A549 (cell line): ENCODE data around the gene ZNF569.

Experiments
- BHLHE40 ChIP-seq: IDR thresholded peaks from 2 replicates; pipeline ENCODE4 v1.6.1; 2012; ENCODE audit warnings: low read depth, low read length, inconsistent platforms
- CBX8 ChIP-seq: fragments of 200-600 bp; sonication (generic); IDR thresholded peaks from 2 replicates; pipeline ENCODE4 v1.6.1; 2016
- EHMT2 ChIP-seq: fragments of 200-600 bp; sonication (generic); IDR thresholded peaks from 2 replicates; pipeline ENCODE4 v1.6.1; 2016; ENCODE audit warnings: antibody characterized with exemption, low read depth, mild to moderate bottlenecking, moderate library complexity
- FOSB ChIP-seq: fragments of 250-450 bp; sonication (Bioruptor Pico); IDR thresholded peaks from 2 replicates; pipeline ENCODE4 v1.5.0; 2020; ENCODE audit warnings: mild to moderate bottlenecking, moderate library complexity
- HOXA7 ChIP-seq: fragments of 250-450 bp; sonication (Bioruptor Pico); IDR thresholded peaks from 2 replicates; pipeline ENCODE4 v1.5.0; 2020; ENCODE audit warnings: mild to moderate bottlenecking, moderate library complexity
- KDM1A ChIP-seq: fragments of 200-600 bp; sonication (generic); IDR thresholded peaks from 2 replicates; pipeline ENCODE4 v1.6.1; 2016; ENCODE audit warnings: low read depth, mild to moderate bottlenecking
- POLR2AphosphoS2 ChIP-seq: conservative IDR thresholded peaks from 2 replicates; pipeline ENCODE4 v1.6.1; 2012; ENCODE audit warnings: low read length, improper control_type of control experiment, inconsistent platforms
- RFX5 ChIP-seq: fragments of 450-650 bp; IDR thresholded peaks from 2 replicates; pipeline ENCODE4 v1.7.1; 2014; ENCODE audit warnings: antibody characterized with exemption, mild to moderate bottlenecking, moderate library complexity
- SMC3 ChIP-seq: fragments of >200 bp; sonication (Bioruptor Twin); formaldehyde crosslinking; IDR thresholded peaks from 3 replicates; pipeline ENCODE4 v1.6.1; 2018; ENCODE audit warnings: inconsistent platforms
- TF ChIP-seq, protein P1 (sequence below): fragments of >200 bp; sonication (Bioruptor Twin); formaldehyde crosslinking; IDR thresholded peaks from 3 replicates; pipeline ENCODE4 v1.5.1; 2016
- TF ChIP-seq, protein P2 (sequence below): fragments of 450-650 bp; IDR thresholded peaks from 2 replicates; pipeline ENCODE4 v1.6.1; 2014; ENCODE audit warnings: antibody characterized with exemption
- TF ChIP-seq, protein P3 (sequence below): fragments of 200-600 bp; sonication (generic); IDR thresholded peaks from 2 replicates; pipeline ENCODE4 v1.6.1; 2016; ENCODE audit warnings: antibody characterized with exemption, mild to moderate bottlenecking, moderate library complexity

DNA sequence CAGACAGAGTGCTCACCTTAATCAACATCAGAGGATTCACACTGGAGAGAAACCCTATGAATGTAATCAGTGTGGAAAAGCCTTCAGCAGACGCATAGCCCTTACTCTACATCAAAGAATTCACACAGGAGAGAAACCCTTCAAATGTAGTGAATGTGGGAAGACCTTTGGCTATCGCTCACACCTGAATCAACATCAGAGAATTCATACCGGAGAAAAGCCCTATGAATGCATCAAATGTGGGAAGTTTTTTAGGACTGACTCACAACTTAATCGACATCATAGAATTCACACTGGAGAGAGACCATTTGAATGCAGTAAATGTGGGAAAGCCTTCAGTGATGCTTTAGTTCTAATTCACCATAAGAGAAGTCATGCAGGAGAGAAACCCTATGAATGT, 78.0 kb downstream of the ZNF569 start:
- TF ChIP-seq, protein P1, sequence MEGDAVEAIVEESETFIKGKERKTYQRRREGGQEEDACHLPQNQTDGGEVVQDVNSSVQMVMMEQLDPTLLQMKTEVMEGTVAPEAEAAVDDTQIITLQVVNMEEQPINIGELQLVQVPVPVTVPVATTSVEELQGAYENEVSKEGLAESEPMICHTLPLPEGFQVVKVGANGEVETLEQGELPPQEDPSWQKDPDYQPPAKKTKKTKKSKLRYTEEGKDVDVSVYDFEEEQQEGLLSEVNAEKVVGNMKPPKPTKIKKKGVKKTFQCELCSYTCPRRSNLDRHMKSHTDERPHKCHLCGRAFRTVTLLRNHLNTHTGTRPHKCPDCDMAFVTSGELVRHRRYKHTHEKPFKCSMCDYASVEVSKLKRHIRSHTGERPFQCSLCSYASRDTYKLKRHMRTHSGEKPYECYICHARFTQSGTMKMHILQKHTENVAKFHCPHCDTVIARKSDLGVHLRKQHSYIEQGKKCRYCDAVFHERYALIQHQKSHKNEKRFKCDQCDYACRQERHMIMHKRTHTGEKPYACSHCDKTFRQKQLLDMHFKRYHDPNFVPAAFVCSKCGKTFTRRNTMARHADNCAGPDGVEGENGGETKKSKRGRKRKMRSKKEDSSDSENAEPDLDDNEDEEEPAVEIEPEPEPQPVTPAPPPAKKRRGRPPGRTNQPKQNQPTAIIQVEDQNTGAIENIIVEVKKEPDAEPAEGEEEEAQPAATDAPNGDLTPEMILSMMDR: no peak
- TF ChIP-seq, protein P2, sequence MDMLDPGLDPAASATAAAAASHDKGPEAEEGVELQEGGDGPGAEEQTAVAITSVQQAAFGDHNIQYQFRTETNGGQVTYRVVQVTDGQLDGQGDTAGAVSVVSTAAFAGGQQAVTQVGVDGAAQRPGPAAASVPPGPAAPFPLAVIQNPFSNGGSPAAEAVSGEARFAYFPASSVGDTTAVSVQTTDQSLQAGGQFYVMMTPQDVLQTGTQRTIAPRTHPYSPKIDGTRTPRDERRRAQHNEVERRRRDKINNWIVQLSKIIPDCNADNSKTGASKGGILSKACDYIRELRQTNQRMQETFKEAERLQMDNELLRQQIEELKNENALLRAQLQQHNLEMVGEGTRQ: no peak
- TF ChIP-seq FOSB (CRISPR knock-in tag) (no peak), POLR2AphosphoS2 (no peak), HOXA7 (CRISPR knock-in tag) (no peak), EHMT2 (no peak), CBX8 (no peak), KDM1A (no peak), RFX5 (no peak), BHLHE40 (no peak), SMC3 (no peak)
- TF ChIP-seq, protein P3, sequence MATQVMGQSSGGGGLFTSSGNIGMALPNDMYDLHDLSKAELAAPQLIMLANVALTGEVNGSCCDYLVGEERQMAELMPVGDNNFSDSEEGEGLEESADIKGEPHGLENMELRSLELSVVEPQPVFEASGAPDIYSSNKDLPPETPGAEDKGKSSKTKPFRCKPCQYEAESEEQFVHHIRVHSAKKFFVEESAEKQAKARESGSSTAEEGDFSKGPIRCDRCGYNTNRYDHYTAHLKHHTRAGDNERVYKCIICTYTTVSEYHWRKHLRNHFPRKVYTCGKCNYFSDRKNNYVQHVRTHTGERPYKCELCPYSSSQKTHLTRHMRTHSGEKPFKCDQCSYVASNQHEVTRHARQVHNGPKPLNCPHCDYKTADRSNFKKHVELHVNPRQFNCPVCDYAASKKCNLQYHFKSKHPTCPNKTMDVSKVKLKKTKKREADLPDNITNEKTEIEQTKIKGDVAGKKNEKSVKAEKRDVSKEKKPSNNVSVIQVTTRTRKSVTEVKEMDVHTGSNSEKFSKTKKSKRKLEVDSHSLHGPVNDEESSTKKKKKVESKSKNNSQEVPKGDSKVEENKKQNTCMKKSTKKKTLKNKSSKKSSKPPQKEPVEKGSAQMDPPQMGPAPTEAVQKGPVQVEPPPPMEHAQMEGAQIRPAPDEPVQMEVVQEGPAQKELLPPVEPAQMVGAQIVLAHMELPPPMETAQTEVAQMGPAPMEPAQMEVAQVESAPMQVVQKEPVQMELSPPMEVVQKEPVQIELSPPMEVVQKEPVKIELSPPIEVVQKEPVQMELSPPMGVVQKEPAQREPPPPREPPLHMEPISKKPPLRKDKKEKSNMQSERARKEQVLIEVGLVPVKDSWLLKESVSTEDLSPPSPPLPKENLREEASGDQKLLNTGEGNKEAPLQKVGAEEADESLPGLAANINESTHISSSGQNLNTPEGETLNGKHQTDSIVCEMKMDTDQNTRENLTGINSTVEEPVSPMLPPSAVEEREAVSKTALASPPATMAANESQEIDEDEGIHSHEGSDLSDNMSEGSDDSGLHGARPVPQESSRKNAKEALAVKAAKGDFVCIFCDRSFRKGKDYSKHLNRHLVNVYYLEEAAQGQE: no peak
